Endothelial cell of umbilical vein (primary cell): Measurements from ENCODE around the gene CCDC188. TPM values are rescaled to one million over a fixed set of nuclear protein-coding genes. Genes with fewer than 3 reads are reported as not detected.

Experiments
- BruUV-seq: library from RNA; stranded (reverse); fragments of 400-500 nt; replicated peaks from 2 replicates; lab custom pipeline; 2021; lab: Mats Ljungman, UMichigan
- CTCF ChIA-PET: fragments of 300-600, 350-600 bp; sonication (Branson Sonifier 250); formaldehyde crosslinking; loops from one replicate; lab custom pipeline; 2021; ENCODE audit warnings: antibody characterized with exemption, inconsistent platforms; lab: Charles Lee
- POLR2A ChIA-PET: fragments of 300-600, 350-600 bp; sonication (Branson Sonifier 250); formaldehyde crosslinking; loops from one replicate; lab custom pipeline; 2021; ENCODE audit warnings: antibody characterized with exemption, inconsistent platforms; lab: Charles Lee
- DNase-seq: peaks from one replicate; pipeline ENCODE4 v3.0.0-alpha.2; 2011; ENCODE audit warnings: low read depth, low spot score
- FAIRE-seq: peaks from 2 replicates; lab custom pipeline; 2011; peaks lifted over from hg19 to GRCh38; lab: Jason Lieb, UNC
- H2AFZ ChIP-seq: 2 replicates; pipeline ENCODE4 v1.6.0; 2012; ENCODE audit warnings: low read depth, low read length, control low read depth, inconsistent platforms
- H3K27ac ChIP-seq: 2 replicates; pipeline ENCODE4 v1.5.1; 2011; ENCODE audit warnings: low read depth, mild to moderate bottlenecking, control low read depth, low read length, moderate library complexity; ENCODE audit not compliant: insufficient read depth
- H3K27me3 ChIP-seq, 2 experiments: 2 replicates each; pipeline versions ENCODE4 v1.6.0 to v1.6.1; 2011; ENCODE audit warnings: low read length in 2 of 2, mixed read lengths in 1 of 2; ENCODE audit not compliant: control insufficient read depth in 2 of 2, insufficient read depth in 2 of 2
- H3K36me3 ChIP-seq, 2 experiments: 2 replicates in 1 of 2; 3 replicates in 1 of 2; pipeline ENCODE4 v1.5.1; 2011; ENCODE audit warnings: low read length in 2 of 2, mild to moderate bottlenecking in 1 of 2, moderate library complexity in 1 of 2; ENCODE audit not compliant: control insufficient read depth in 2 of 2, insufficient read depth in 2 of 2; ENCODE audit errors: extremely low read depth in 1 of 2
- H3K4me1 ChIP-seq: 3 replicates; pipeline ENCODE4 v1.5.1; 2011; ENCODE audit warnings: mild to moderate bottlenecking, low read length; ENCODE audit not compliant: control insufficient read depth, insufficient read depth; ENCODE audit errors: extremely low read depth
- H3K4me2 ChIP-seq: 2 replicates; pipeline ENCODE4 v1.6.1; 2011; ENCODE audit warnings: low read length, control low read depth, mixed read lengths; ENCODE audit not compliant: insufficient read depth
- H3K4me3 ChIP-seq, 3 experiments: fragments of 200-600 bp in 1 of 3; sonication (generic), shearing (Covaris generic) in 1 of 3; replicated peaks in 1 of 3; 2 replicates each; pipeline ENCODE4 v1.5.1; 2011 to 2016; ENCODE audit warnings: control low read depth in 3 of 3, low read length in 3 of 3, mild to moderate bottlenecking in 2 of 3, inconsistent platforms in 1 of 3, low read depth in 1 of 3, moderate library complexity in 1 of 3; ENCODE audit not compliant: insufficient read depth in 1 of 3
- H3K79me2 ChIP-seq: 2 replicates; pipeline ENCODE4 v1.6.0; 2012; ENCODE audit warnings: low read length, inconsistent platforms; ENCODE audit not compliant: control insufficient read depth, insufficient read depth
- H3K9ac ChIP-seq: replicated peaks from 2 replicates; pipeline ENCODE3; 2011; ENCODE audit warnings: low read length, control low read depth; ENCODE audit not compliant: insufficient read depth; ENCODE audit errors: extremely low read depth
- H3K9me1 ChIP-seq: replicated peaks from 3 replicates; pipeline ENCODE4 v1.6.0; 2011; ENCODE audit warnings: mild to moderate bottlenecking, low read length; ENCODE audit not compliant: control insufficient read depth, insufficient read depth; ENCODE audit errors: extremely low read depth
- H3K9me3 ChIP-seq: replicated peaks from 2 replicates; pipeline ENCODE4 v1.5.1; 2012; ENCODE audit warnings: low read length, inconsistent platforms; ENCODE audit not compliant: control insufficient read depth, insufficient read depth
- H4K20me1 ChIP-seq: replicated peaks from 2 replicates; pipeline ENCODE3; 2011; ENCODE audit warnings: mild to moderate bottlenecking, low read length; ENCODE audit not compliant: control insufficient read depth, insufficient read depth; ENCODE audit errors: extremely low read depth
- CTCF ChIP-seq, 2 donors: IDR thresholded peaks; 1 replicate in 1 of 2; 2 replicates in 1 of 2; pipeline ENCODE4 v1.5.1; 2011; ENCODE audit warnings: low read length in 2 of 2, mild to moderate bottlenecking in 2 of 2, moderate library complexity in 2 of 2, control low read depth in 1 of 2, inconsistent platforms in 1 of 2, low read depth in 1 of 2; ENCODE audit not compliant: insufficient read depth in 1 of 2; ENCODE audit errors: extremely low read depth in 1 of 2
- EZH2 ChIP-seq: IDR thresholded peaks from 2 replicates; pipeline ENCODE4 v1.6.1; 2012; ENCODE audit warnings: borderline replicate concordance, low read depth, mild to moderate bottlenecking, moderate library complexity, low read length, inconsistent platforms; ENCODE audit not compliant: severe bottlenecking
- FOS ChIP-seq: IDR thresholded peaks from 2 replicates; pipeline ENCODE4 v1.6.1; 2011; ENCODE audit warnings: mild to moderate bottlenecking, low read length, moderate library complexity, borderline replicate concordance; ENCODE audit not compliant: insufficient read depth
- GATA2 ChIP-seq: IDR thresholded peaks from 2 replicates; pipeline ENCODE4 v1.7.0; 2011; ENCODE audit warnings: low read depth, mild to moderate bottlenecking, moderate library complexity, mixed read lengths, low read length; ENCODE audit not compliant: insufficient read length, insufficient read depth
- JUN ChIP-seq: IDR thresholded peaks from 2 replicates; pipeline ENCODE4 v1.6.1; 2011; ENCODE audit warnings: borderline replicate concordance, low read depth; ENCODE audit not compliant: insufficient read length, insufficient read depth
- MAX ChIP-seq: IDR thresholded peaks from 2 replicates; pipeline ENCODE4 v1.6.1; 2011; ENCODE audit not compliant: insufficient read depth, insufficient read length
- MYC ChIP-seq: IDR thresholded peaks from one replicate; pipeline ENCODE4 v1.6.1; 2011; ENCODE audit warnings: mild to moderate bottlenecking, low read depth, low read length
- POLR2A ChIP-seq: IDR thresholded peaks from 2 replicates; pipeline ENCODE4 v1.6.1; 2012; ENCODE audit warnings: low read depth, mild to moderate bottlenecking, control low read depth, low read length
- POLR2AphosphoS5 ChIP-seq: IDR thresholded peaks from 2 replicates; pipeline ENCODE4 v1.6.1; 2012; ENCODE audit warnings: low read depth, mild to moderate bottlenecking, control low read depth, low read length, moderate library complexity; ENCODE audit not compliant: insufficient read depth
- dilution Hi-C: fragments of 300-500 bp; cut with MboI; formaldehyde crosslinking; loops from one replicate; pipeline ENCODE4 v1.15.0; 2019; ENCODE audit warnings: low sequenced_read_pairs; ENCODE audit not compliant: extremely low pct_ligation_motif_present
- intact Hi-C: fragments of 100-400 bp; cut with micrococcal nuclease; formaldehyde crosslinking; loops from one replicate; pipeline ENCODE4 v1.10.0; 2022
- polyA plus RNA-seq, 4 experiments: library from polyadenylated mRNA; depleted of rRNA in 3 of 4; stranded (reverse) in 3 of 4; unstranded in 1 of 4; fragments of >200 nt; gene quantifications; 2 replicates each; pipeline versions ENCODE4 v1.2.1 to v1.2.3, GENCODE V29; 2011 to 2012; ENCODE audit warnings: missing spikeins in 1 of 4
- total RNA-seq: library from RNA; stranded (reverse); gene quantifications from 2 replicates; pipeline ENCODE4 v1.2.3, GENCODE V29; 2021

CCDC188 gene
- total and polyA plus RNA-seq, 2 donors (not counting 3 experiments of a cell fraction or from before 2014, with no cell fraction given), result 9.4 to 9.8 TPM

- no peaks in the 10 kb centered on the region for H3K9me3 ChIP-seq
- ChIA-PET CTCF (no interaction called here), POLR2A (no interaction called here)
- DNase-seq, result no peak
- no peaks in the 10 kb centered on the region for H3K4me1 ChIP-seq
- H3K9me1 ChIP-seq, result no peaks in the 10 kb centered on the region
- H2AFZ ChIP-seq, result no peak overlapping the region
- H3K79me2 ChIP-seq, result no peaks in the 10 kb centered on the region
- H3K27ac ChIP-seq, result no peak overlapping the region
- H3K4me3 ChIP-seq, result no peak overlapping the region
- H3K36me3 ChIP-seq, result no peaks in the 10 kb centered on the region
- no peak overlapping the region for H3K4me2 ChIP-seq
- no peaks in the 10 kb centered on the region for H3K27me3 ChIP-seq
- no peaks in the 10 kb centered on the region for H4K20me1 ChIP-seq
- dilution Hi-C loops (no loop called here), intact Hi-C loops (no loop called here)
- no peak for FAIRE-seq
- no peak overlapping the region for H3K9ac ChIP-seq
- no TSS peak for BruUV-seq
- TF ChIP-seq POLR2A (no peak), CTCF (IDR thresholded peaks at IDR 0.05; ENCODE audit: extremely low read depth in 1 of 2, insufficient read depth in 1 of 2, low read depth in 1 of 2, low read length in 2 of 2) (no peak), POLR2AphosphoS5 (no peak), MAX (no peak), MYC (no peak), EZH2 (no peak), GATA2 (no peak), JUN (no peak), FOS (no peak)
Measured at GRCh38 chr22:20192972-20193760, 42.3 kb upstream of the CCDC188 start.
